Measurements from ENCODE around the gene EYA2. TPM values are rescaled to one million over a fixed set of nuclear protein-coding genes. Genes with fewer than 3 reads are reported as not detected.

EYA2 gene
- polyA plus RNA-seq, 1 experiment, result 4.0 TPM

DNA sequence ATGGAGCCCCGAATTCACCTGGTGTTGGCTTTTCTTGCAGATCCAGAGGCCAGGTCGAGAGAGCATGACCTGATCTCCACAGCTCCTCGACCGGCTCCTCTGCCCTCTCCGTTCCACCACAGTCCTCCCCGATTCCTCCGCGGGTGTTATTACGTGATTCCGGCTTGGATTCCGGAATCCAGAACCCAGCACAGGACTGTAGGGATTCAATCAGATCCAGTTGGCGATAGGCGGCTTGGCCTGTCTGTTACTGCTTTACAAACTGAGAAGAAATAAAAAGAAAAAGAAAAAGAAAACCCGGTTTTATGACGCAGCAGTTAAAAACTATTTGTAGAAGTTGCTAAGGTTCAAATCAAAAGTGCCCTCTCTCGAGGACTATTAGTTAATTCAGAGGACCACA, 222.7 kb downstream of the EYA2 start:
- Histone ChIP-seq H3K27ac (ENCODE audit: low read depth, low read length) (peak overlapping the region; percentile 72), H3K27me3 (ENCODE audit: control insufficient read depth, insufficient read depth, low read length) (no peaks in the 10 kb centered on the region), H3K9me3 (ENCODE audit: control insufficient read depth, insufficient read depth, low read length) (no peaks in the 10 kb centered on the region; the same call in 1 of the 2 replicates), H3K4me3 (ENCODE audit: low read depth, low read length) (no peak overlapping the region)
- ChIA-PET CTCF (no interaction called here), POLR2A (interaction anchor here (0.7 to 1.1 kb wide), 2 partner anchors 98 to 163 kb away, joined by 3 read pairs; no protein-coding TSS in a partner anchor)
- TF ChIP-seq, protein P1, sequence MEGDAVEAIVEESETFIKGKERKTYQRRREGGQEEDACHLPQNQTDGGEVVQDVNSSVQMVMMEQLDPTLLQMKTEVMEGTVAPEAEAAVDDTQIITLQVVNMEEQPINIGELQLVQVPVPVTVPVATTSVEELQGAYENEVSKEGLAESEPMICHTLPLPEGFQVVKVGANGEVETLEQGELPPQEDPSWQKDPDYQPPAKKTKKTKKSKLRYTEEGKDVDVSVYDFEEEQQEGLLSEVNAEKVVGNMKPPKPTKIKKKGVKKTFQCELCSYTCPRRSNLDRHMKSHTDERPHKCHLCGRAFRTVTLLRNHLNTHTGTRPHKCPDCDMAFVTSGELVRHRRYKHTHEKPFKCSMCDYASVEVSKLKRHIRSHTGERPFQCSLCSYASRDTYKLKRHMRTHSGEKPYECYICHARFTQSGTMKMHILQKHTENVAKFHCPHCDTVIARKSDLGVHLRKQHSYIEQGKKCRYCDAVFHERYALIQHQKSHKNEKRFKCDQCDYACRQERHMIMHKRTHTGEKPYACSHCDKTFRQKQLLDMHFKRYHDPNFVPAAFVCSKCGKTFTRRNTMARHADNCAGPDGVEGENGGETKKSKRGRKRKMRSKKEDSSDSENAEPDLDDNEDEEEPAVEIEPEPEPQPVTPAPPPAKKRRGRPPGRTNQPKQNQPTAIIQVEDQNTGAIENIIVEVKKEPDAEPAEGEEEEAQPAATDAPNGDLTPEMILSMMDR (IDR thresholded peaks at IDR 0.05; ENCODE audit: low read depth, low read length), result no peak
- no peak for DNase-seq (ENCODE audit: low read depth, low spot score)

DNA sequence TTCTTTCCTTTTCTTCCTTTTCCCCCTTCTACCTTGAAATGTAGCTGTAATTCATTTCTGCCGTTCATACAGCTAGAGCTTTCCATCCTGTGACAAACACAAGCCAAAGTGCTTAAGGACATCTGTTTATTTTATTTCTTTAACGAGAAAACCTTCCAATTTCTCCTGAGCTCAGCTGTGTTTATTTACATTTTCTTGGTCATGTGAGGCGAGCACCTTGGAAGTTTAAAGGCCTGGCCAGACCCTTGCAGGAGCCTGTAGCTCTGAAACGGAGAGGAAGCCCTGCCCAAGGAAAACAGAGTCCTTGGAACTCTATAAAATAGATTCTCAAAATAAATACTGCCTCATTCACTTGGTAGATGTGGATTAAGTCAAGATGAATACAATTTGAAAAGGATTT, 223.1 kb downstream of the EYA2 start:
- peak overlapping the region; percentile 77 for H3K27ac ChIP-seq (ENCODE audit: low read depth, low read length)
- TF ChIP-seq, protein P1 (IDR thresholded peaks at IDR 0.05; ENCODE audit: low read depth, low read length), result no peak
- peak; percentile 46 for DNase-seq (ENCODE audit: low read depth, low spot score)
- CTCF ChIA-PET, result no interaction called here
- H3K9me3 ChIP-seq (ENCODE audit: control insufficient read depth, insufficient read depth, low read length), result no peaks in the 10 kb centered on the region; the same call in 1 of the 2 replicates
- no peak overlapping the region for H3K4me3 ChIP-seq (ENCODE audit: low read depth, low read length)
- no peaks in the 10 kb centered on the region for H3K27me3 ChIP-seq (ENCODE audit: control insufficient read depth, insufficient read depth, low read length)
- POLR2A ChIA-PET, result interaction anchor here (0.7 to 1.1 kb wide), 2 partner anchors 99 to 164 kb away, joined by 3 read pairs; no protein-coding TSS in a partner anchor

DNA sequence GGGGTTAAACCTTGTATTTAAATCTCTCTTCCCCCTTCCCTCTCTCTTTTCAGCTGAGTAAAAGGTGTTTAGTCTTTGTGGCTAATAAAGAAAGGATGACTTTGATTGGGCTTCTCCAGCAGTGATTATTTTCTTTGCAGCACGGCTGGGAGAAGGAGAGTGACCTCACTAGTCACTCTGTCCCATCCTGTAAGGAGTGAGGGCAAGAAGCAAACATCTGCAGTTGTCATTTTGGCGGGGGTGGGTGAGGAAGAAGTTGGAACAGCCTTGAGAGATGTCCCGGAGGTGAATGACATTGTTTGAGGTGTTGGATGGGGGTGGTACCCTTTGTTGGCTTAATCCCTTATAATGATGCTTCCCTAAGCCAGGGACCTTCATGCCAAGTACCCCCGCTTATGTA, 223.6 kb downstream of the EYA2 start:
- ChIA-PET CTCF (no interaction called here), POLR2A (interaction anchor here (1.1 kb wide), 1 partner anchor 99 kb away, joined by 3 read pairs; no protein-coding TSS in a partner anchor)
- TF ChIP-seq, protein P1 (IDR thresholded peaks at IDR 0.05; ENCODE audit: low read depth, low read length), result no peak
- H3K27ac ChIP-seq (ENCODE audit: low read depth, low read length), result peak overlapping the region; percentile 77
- H3K4me3 ChIP-seq (ENCODE audit: low read depth, low read length), result no peak overlapping the region
- H3K27me3 ChIP-seq (ENCODE audit: control insufficient read depth, insufficient read depth, low read length), result no peaks in the 10 kb centered on the region
- no peak for DNase-seq (ENCODE audit: low read depth, low spot score)
- no peaks in the 10 kb centered on the region; the same call in 1 of the 2 replicates for H3K9me3 ChIP-seq (ENCODE audit: control insufficient read depth, insufficient read depth, low read length)

DNA sequence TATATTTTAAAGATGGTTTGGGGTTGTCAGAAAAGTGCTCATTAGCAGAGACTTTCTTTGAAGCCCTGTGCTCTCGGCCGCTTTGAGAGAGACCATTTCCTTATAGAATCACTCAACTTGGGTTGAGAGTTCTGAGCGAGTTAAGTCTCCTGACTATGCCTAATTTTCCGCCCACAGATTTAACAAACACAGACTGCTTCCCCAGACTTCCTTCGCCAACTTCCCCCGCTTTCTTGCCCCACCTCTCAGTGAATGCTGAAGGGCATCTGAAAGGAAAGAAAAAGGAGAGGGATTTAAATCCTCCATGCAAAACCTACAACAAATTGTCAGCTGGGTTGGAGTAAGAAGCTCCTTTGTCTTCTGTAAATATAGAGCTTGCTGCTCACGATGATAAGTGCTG, 224.0 kb downstream of the EYA2 start:
- H3K27me3 ChIP-seq (ENCODE audit: control insufficient read depth, insufficient read depth, low read length), result no peaks in the 10 kb centered on the region
- CTCF ChIA-PET, result no interaction called here
- POLR2A ChIA-PET, result interaction anchor here (0.6 kb wide), 1 partner anchor 137 kb away, joined by 4 read pairs; no protein-coding TSS in a partner anchor

DNA sequence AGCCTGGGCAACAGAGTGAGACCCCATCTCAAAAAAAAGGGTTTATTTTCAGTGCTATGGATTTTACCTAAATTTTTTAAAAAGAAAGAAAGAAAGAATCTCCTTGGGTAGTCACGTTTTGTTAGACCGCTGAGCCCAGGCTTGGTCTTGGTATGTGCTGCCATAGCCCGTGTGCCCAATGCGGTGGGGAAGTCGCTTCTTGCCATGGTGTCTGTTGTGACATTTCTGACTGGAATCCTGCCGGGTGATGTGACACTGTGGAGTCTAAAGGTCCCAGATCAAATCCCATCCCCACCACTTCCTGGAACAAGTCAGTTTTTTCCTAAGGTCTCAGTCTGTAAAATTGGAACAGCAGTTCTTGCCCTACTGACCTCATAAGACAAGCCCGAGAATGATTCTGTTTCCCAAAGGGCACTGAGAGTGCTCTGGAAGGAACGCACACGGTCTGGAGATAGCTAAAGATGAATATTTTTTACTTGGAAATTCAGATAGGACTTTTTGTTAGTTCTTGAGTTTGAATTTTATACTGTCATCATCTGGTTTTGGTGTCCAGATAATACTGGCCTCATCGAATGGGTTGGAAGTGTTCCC, 225.8 kb downstream of the EYA2 start:
- POLR2A ChIA-PET, result no interaction called here
- TF ChIP-seq, protein P1 (IDR thresholded peaks at IDR 0.05; ENCODE audit: low read depth, low read length), result no peak
- Histone ChIP-seq H3K27ac (ENCODE audit: low read depth, low read length) (no peak overlapping the region), H3K27me3 (ENCODE audit: control insufficient read depth, insufficient read depth, low read length) (no peaks in the 10 kb centered on the region), H3K4me3 (ENCODE audit: low read depth, low read length) (no peak overlapping the region), H3K9me3 (ENCODE audit: control insufficient read depth, insufficient read depth, low read length) (no peaks in the 10 kb centered on the region; the same call in 1 of the 2 replicates)
- DNase-seq (ENCODE audit: low read depth, low spot score), result no peak
- CTCF ChIA-PET, result no interaction called here

More for the DNA sequence above, 224.0 kb downstream of the EYA2 start:
- DNase-seq (ENCODE audit: low read depth, low spot score), result no peak
- Histone ChIP-seq H3K4me3 (ENCODE audit: low read depth, low read length) (no peak overlapping the region), H3K9me3 (ENCODE audit: control insufficient read depth, insufficient read depth, low read length) (no peaks in the 10 kb centered on the region; the same call in 1 of the 2 replicates), H3K27ac (ENCODE audit: low read depth, low read length) (peak overlapping the region; percentile 77)
- TF ChIP-seq, protein P1 (IDR thresholded peaks at IDR 0.05; ENCODE audit: low read depth, low read length), result no peak
